GM12878 (cell line): Measurements from ENCODE around the gene ANO2. TPM values are rescaled to one million over a fixed set of nuclear protein-coding genes. Genes with fewer than 3 reads are reported as not detected.
A peak's percentile ranks its signal among the peaks of the same experiment; 100 is the strongest.

ENCODE experiments used
- ATAC-seq: fragments of 200-7000 bp; cut with Tn5 transposase; 3 replicates; pipeline ENCODE4 v1.9.1; 2020; ENCODE audit warnings: mild to moderate bottlenecking, moderate library complexity
- Bru-seq: library from RNA; stranded (reverse); fragments of 400-500 nt; gene quantifications from one replicate; lab custom pipeline; 2021; lab: Mats Ljungman, UMichigan
- BruChase-seq, 2 experiments: library from RNA; stranded (reverse); fragments of 400-500 nt; gene quantifications; one replicate each; lab custom pipeline; 2021; lab: Mats Ljungman, UMichigan
- BruUV-seq: library from RNA; stranded (reverse); fragments of 400-500 nt; replicated peaks from 2 replicates; lab custom pipeline; 2021; lab: Mats Ljungman, UMichigan
- CTCF ChIA-PET: fragments of 300-600 bp; sonication (Branson Sonifier 250); formaldehyde crosslinking; extraction: SDS; loops from one replicate; lab custom pipeline; 2021; ENCODE audit warnings: inconsistent platforms; lab: Yijun Ruan, JAX
- POLR2A ChIA-PET: fragments of 350-600 bp; formaldehyde crosslinking; extraction: SDS; loops from one replicate; lab custom pipeline; 2021; ENCODE audit warnings: inconsistent platforms; lab: Charles Lee
- RAD21 ChIA-PET: fragments of 300-600 bp; sonication (Branson Sonifier 250); formaldehyde crosslinking; loops from one replicate; lab custom pipeline; 2023; ENCODE audit warnings: antibody characterized with exemption; ENCODE audit not compliant: unreplicated experiment; lab: Charles Lee
- SMC1A ChIA-PET: fragments of 300-600 bp; sonication (Branson Sonifier 250); formaldehyde crosslinking; loops from one replicate; lab custom pipeline; 2023; ENCODE audit not compliant: unreplicated experiment, uncharacterized antibody; lab: Charles Lee
- DNase-seq: peaks from one replicate; pipeline ENCODE4 v3.0.0-alpha.2; 2011; ENCODE audit warnings: low read depth, low spot score
- FAIRE-seq: peaks from 3 replicates; lab custom pipeline; 2011; peaks lifted over from hg19 to GRCh38; lab: Jason Lieb, UNC
- H2AFZ ChIP-seq: 2 replicates; pipeline ENCODE4 v1.6.0; 2011; ENCODE audit warnings: low read depth, low read length, control low read depth; ENCODE audit not compliant: control insufficient read depth
- H3K27ac ChIP-seq: 2 replicates; pipeline ENCODE4 v1.5.1; 2011; ENCODE audit warnings: control low read depth; ENCODE audit not compliant: control insufficient read depth, insufficient read depth
- H3K27me3 ChIP-seq, 2 experiments: replicated peaks in 1 of 2; 2 replicates each; pipeline versions ENCODE4 v1.6.0 to v1.6.1; 2011; ENCODE audit warnings: low read length in 1 of 2; ENCODE audit not compliant: control insufficient read depth in 2 of 2, insufficient read depth in 2 of 2
- H3K36me3 ChIP-seq, 2 experiments: 2 replicates each; pipeline ENCODE4 v1.5.1; 2011; ENCODE audit warnings: low read length in 1 of 2; ENCODE audit not compliant: control insufficient read depth in 2 of 2, insufficient read depth in 2 of 2
- H3K4me1 ChIP-seq: 2 replicates; pipeline ENCODE4 v1.6.1; 2011; ENCODE audit warnings: mild to moderate bottlenecking, low read length, moderate library complexity, mixed read lengths; ENCODE audit not compliant: control insufficient read depth, insufficient read depth
- H3K4me2 ChIP-seq: 2 replicates; pipeline ENCODE4 v1.6.0; 2011; ENCODE audit warnings: control low read depth; ENCODE audit not compliant: control insufficient read depth, insufficient read depth
- H3K4me3 ChIP-seq: fragments of 200-600 bp; sonication (generic); 2 replicates; pipeline ENCODE4 v1.5.1; 2016
- H3K79me2 ChIP-seq: 2 replicates; pipeline ENCODE4 v1.6.0; 2011; ENCODE audit warnings: low read length; ENCODE audit not compliant: control insufficient read depth, insufficient read depth
- H3K9ac ChIP-seq: 2 replicates; pipeline ENCODE4 v1.8.0; 2011; ENCODE audit warnings: low read length, control low read depth, mixed read lengths; ENCODE audit not compliant: control insufficient read depth, insufficient read depth
- H3K9me3 ChIP-seq: replicated peaks from 3 replicates; pipeline ENCODE4 v1.5.1; 2011; ENCODE audit warnings: mild to moderate bottlenecking, low read length; ENCODE audit not compliant: control insufficient read depth, insufficient read depth
- H4K20me1 ChIP-seq: 2 replicates; pipeline ENCODE4 v1.6.0; 2011; ENCODE audit not compliant: control insufficient read depth, insufficient read depth
- MYB ChIP-seq: fragments of 150-350 bp; IDR thresholded peaks from 2 replicates; pipeline ENCODE4 v1.6.1; 2014; ENCODE audit warnings: mild to moderate bottlenecking, low read depth, low read length, borderline replicate concordance
- SUZ12 ChIP-seq: fragments of 200-600 bp; sonication (generic); IDR thresholded peaks from one replicate; pipeline ENCODE4 v1.6.1; 2018; ENCODE audit warnings: antibody characterized with exemption, mild to moderate bottlenecking; ENCODE audit not compliant: unreplicated experiment
- WGBS: methylation state at CpG from one replicate; pipeline ENCODE4 v1.1.6; 2016; ENCODE audit warnings: low lambda C conversion rate; ENCODE audit not compliant: insufficient replicate concordance, insufficient coverage; ENCODE audit errors: missing lambda C conversion rate; 5-methylcytosine and 5-hydroxymethylcytosine counted together
- in situ Hi-C: fragments of 300-500 bp; cut with MboI; formaldehyde crosslinking; loops from 9 replicates; pipeline ENCODE4 v1.14.3; 2018; ENCODE audit warnings: mixed read lengths
- intact Hi-C: fragments of 100-400 bp; cut with micrococcal nuclease; formaldehyde crosslinking; loops from one replicate; pipeline ENCODE4 v1.14.2; 2022; ENCODE audit not compliant: unreplicated experiment
- long read RNA-seq, 2 experiments: library from polyadenylated mRNA; unstranded; transcript quantifications; one replicate each; pipeline ENCODE4 v2.0.0, GENCODE V29; 2019 to 2020
- polyA minus RNA-seq, 3 experiments: library from RNA; depleted of rRNA, polyadenylated mRNA; stranded (reverse); fragments of >200 nt; gene quantifications; 2 replicates each; pipeline ENCODE4 v1.2.3, GENCODE V29; 2011
- polyA plus RNA-seq, 11 experiments: library from polyadenylated mRNA; depleted of rRNA in 4 of 11; unstranded in 6 of 11; stranded (reverse) in 5 of 11; fragments of >200 nt; fragmentation: Nextera tagmentation in 4 of 11; fragmentation: Illumina TruSeq in 1 of 11; extraction: Ambion mirVana in 4 of 11; extraction: Trizol in 1 of 11; gene quantifications; 1 replicate in 1 of 11; 2 replicates in 10 of 11; pipeline versions ENCODE4 v1.2.1 to v1.2.3, GENCODE V29; 2011 to 2016; ENCODE audit warnings: inconsistent platforms in 2 of 11, missing spikeins in 2 of 11, low read depth in 1 of 11
- total RNA-seq, 4 experiments: library from RNA; depleted of rRNA in 3 of 4; stranded (reverse); fragments of >200 nt in 3 of 4; fragmentation: Illumina TruSeq in 1 of 4; extraction: Trizol in 1 of 4; gene quantifications; 2 replicates each; pipeline versions ENCODE4 v1.2.1 to v1.2.3, GENCODE V29; 2013 to 2021

Gene ANO2
- not detected in 2 replicates for total RNA-seq (2013; cell fraction: nucleolus; rRNA removed)
- total RNA-seq (2014; rRNA removed) (not detected in 2 replicates), total RNA-seq (2014; rRNA removed; fragmentation: Illumina TruSeq; extraction: Trizol) (not detected in 2 replicates), total RNA-seq (2021) (not detected in 2 replicates), polyA plus RNA-seq (2011; rRNA removed) (not detected in 2 replicates), polyA plus RNA-seq (2014; fragmentation: Illumina TruSeq; extraction: Trizol) (not detected in 2 replicates), polyA plus RNA-seq (2014; fragmentation: Nextera tagmentation; extraction: Ambion mirVana) (not detected), polyA plus RNA-seq (2014; rRNA removed) (not detected in 2 replicates), polyA plus RNA-seq (2016; fragmentation: Nextera tagmentation; extraction: Ambion mirVana) (not detected), polyA minus RNA-seq (2011; rRNA and poly(A)+ RNA removed) (not detected in 2 replicates), Bru-seq, nascent RNA (percentile 2 among the genes with signal in this experiment), BruChase-seq, experiment 1, labeled RNA remaining after a 6-hour chase (percentile 4 among the genes with signal in this experiment), BruChase-seq, experiment 2, labeled RNA remaining after a 2-hour chase (percentile 2 among the genes with signal in this experiment)
- polyA plus RNA-seq (2011; ENCODE audit: low read depth), result not detected
- polyA plus RNA-seq (2011; cell fraction: cytosol; rRNA removed), result not detected in 2 replicates
- polyA plus RNA-seq (2011; cell fraction: nucleus; rRNA removed), result not detected in 2 replicates
- not detected in 2 replicates for polyA plus RNA-seq (2012)
- not detected in 2 replicates for polyA minus RNA-seq (2011; cell fraction: cytosol; rRNA and poly(A)+ RNA removed)
- polyA minus RNA-seq (2011; cell fraction: nucleus; rRNA and poly(A)+ RNA removed), result not detected in 2 replicates
- long read RNA-seq, experiment 1, result 0 reads
- long read RNA-seq, experiment 2, result 0 reads

GRCh38 chr12:5945071-5946008 lies at the start of gene ANO2:
ANO2 (minus strand) TSS chr12:5945259; CDS start chr12:5945217, 42 bp downstream.
- Histone ChIP-seq H3K79me2 (no peaks in the 10 kb centered on the region), H2AFZ (no peak within 1 kb of the TSS), H3K27me3 (peaks cover 11 to 16% of the 10 kb centered on the region in 2 experiments)
- BruUV-seq, result no TSS peak
- 38% methylated on average over 32 of the region's 66 CpGs for WGBS
- intact Hi-C loops, result no loop called here
- CTCF ChIA-PET, result no interaction called here
- no peak for DNase-seq
- TF ChIP-seq MYB (no peak), SUZ12 (peak; percentile 41)
- TF ChIP-seq, all 136 proteins: peak for 1
- no peaks in the 10 kb centered on the region for H3K9me3 ChIP-seq
- H3K4me1 ChIP-seq, result no peaks in the 10 kb centered on the region
- RAD21 ChIA-PET, result no interaction called here
- no peaks in the 10 kb centered on the region for H4K20me1 ChIP-seq
- no peak within 1 kb of the TSS for H3K4me2 ChIP-seq
- no peak within 1 kb of the TSS for H3K9ac ChIP-seq
- ATAC-seq (no peak), FAIRE-seq (no peak)
- SMC1A ChIA-PET, result no interaction called here
- POLR2A ChIA-PET, result no interaction called here
- in situ Hi-C loops, result no loop called here
- H3K36me3 ChIP-seq, result no peaks in the 10 kb centered on the region
- H3K4me3 ChIP-seq, result no peak within 1 kb of the TSS
- H3K27ac ChIP-seq, result no peak within 1 kb of the TSS
